Ammon's horn (tissue), 1 donor: Measurements from ENCODE around the gene WNT7B.

Experiments used
- DNase-seq: peaks from one replicate; pipeline ENCODE4 v3.0.0-alpha.2; 2016; ENCODE audit warnings: low spot score

Gene WNT7B

DNA sequence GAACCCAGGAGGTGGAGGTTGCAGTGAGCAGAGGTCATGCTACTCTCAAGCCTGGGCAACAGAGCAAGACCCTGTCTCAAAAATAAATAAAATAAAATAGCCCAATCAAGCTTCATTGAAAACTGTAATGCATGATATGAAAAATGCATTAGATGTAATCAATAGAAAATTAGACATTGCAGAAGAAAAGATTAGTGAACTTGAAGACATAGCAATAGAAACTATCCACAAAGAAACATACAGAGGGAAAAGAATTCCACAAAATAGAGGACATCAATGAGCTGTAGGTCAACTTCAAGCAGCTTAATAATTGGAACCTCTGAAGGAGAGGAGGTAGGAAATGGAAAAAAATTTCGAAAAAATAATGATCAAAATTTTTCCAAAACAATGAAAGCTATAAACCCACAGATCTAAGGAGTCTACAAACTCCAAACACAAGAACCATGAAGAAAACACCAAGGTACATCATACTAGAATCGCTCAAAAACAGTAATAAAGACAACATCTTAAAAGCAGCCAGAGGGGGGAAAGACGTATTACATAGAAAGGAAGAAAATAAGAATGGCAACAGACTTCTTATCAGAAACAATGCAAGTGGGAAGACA lies 104.2 kb downstream of the WNT7B start:
- no peak for DNase-seq

DNA sequence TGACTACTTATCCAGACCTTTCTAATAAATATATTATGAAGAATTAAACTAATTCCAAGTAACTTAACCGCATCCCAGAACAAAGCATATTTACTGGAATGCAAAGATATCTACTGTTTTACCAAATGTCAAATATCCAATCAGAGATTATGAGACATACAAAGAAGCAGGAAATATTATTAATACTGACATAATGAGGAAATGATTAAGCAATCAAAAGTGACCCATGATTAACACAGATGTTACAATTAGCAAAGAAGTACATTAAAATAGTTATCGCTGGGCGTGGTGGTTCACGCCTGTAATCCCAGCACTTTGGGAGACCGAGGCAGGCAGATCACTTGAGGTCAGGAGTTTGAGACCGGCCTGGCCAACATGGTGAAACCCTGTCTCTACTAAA lies 105.2 kb downstream of the WNT7B start:
- no peak for DNase-seq
